CD4-positive, alpha-beta T cell treated with Interleukin-21 for 1 hour (primary cell): ENCODE measurements around the gene IKBKG.
"Not testable (repeated sequence)": the region's sequence is repeated elsewhere in the genome, so short reads cannot be mapped to it uniquely, and the experiment has no call there.

ENCODE experiments used
- DNase-seq: peaks from one replicate; pipeline ENCODE4 v3.0.0-alpha.2; 2020

Gene IKBKG

GRCh38 chrX:154526901-154527675 is 20.3 kb upstream of the IKBKG start:
- peak; percentile 67 for DNase-seq

GRCh38 chrX:154529206-154529612 is 18.2 kb upstream of the IKBKG start:
- no peak for DNase-seq

- no peak for DNase-seq
Observed at GRCh38 chrX:154530286-154530685, 17.1 kb upstream of the IKBKG start.

- DNase-seq: no peak
Observed at GRCh38 chrX:154531626-154532025, 15.8 kb upstream of the IKBKG start.

GRCh38 chrX:154532690-154533089 is 14.7 kb upstream of the IKBKG start:
- DNase-seq: no peak

GRCh38 chrX:154534526-154535322 is 12.7 kb upstream of the IKBKG start:
- peak; percentile 87 for DNase-seq

- DNase-seq: no peak
Observed at GRCh38 chrX:154535892-154536291, 11.5 kb upstream of the IKBKG start.

- DNase-seq: no peak
Observed at GRCh38 chrX:154539077-154539476, 8.3 kb upstream of the IKBKG start.

- not testable (repeated sequence) for DNase-seq
Observed at GRCh38 chrX:154540365-154540764, 7.1 kb upstream of the IKBKG start.

GRCh38 chrX:154540897-154541535 is 6.4 kb upstream of the IKBKG start:
- DNase-seq: no peak

- DNase-seq: no peak
Observed at GRCh38 chrX:154541589-154541895, 5.9 kb upstream of the IKBKG start.

- DNase-seq: peak; percentile 28
Observed at GRCh38 chrX:154541896-154542722, 5.3 kb upstream of the IKBKG start.

- DNase-seq: peak; percentile 32
Observed at GRCh38 chrX:154542723-154543424, 4.5 kb upstream of the IKBKG start.

- DNase-seq: no peak
Observed at GRCh38 chrX:154545673-154546274, 1.6 kb upstream of the IKBKG start.

- DNase-seq: peak; percentile 86
Observed at GRCh38 chrX:154546354-154547244, 821 bp upstream of the IKBKG start, which contains the start of gene G6PD. TSS of gene G6PD (minus strand) at chrX:154546846. CDS start at chrX:154546155, 691 bp downstream.

GRCh38 chrX:154548028-154548316 is 552 bp downstream of the IKBKG start:
- no peak for DNase-seq

- DNase-seq: no peak
Observed at GRCh38 chrX:154549766-154550165, 2.3 kb downstream of the IKBKG start.

- DNase-seq: not testable (repeated sequence)
Observed at GRCh38 chrX:154552112-154552806, 4.8 kb downstream of the IKBKG start.

GRCh38 chrX:154558060-154558690 is 10.8 kb downstream of the IKBKG start:
- DNase-seq: not testable (repeated sequence)

GRCh38 chrX:154558896-154559295 is 11.5 kb downstream of the IKBKG start:
- not testable (repeated sequence) for DNase-seq
